ENCODE measurements around the gene MMP15.

GRCh38 chr16:58024486-58025350 is 836 bp upstream of the MMP15 start:
- TF ChIP-seq CTCF (IDR thresholded peaks at IDR 0.05; ENCODE audit: insufficient read depth, low read depth, low read length): no peak
- peak; percentile 72 for TF ChIP-seq EZH2 (IDR thresholded peaks at IDR 0.05; ENCODE audit: insufficient read depth, low read length)

Measured in astrocyte (in vitro differentiated cells and primary cell).